Activated CD4-positive, alpha-beta T cell treated with anti-CD3 and anti-CD28 coated beads, Interleukin-2, amount 50 U/mL, for 1 hour (primary cell): ENCODE data around the gene EEPD1.

Experiments
- DNase-seq: peaks from one replicate; pipeline ENCODE4 v3.0.0-alpha.2; 2020

Gene EEPD1

GRCh38 chr7:36349626-36350025 lies 196.6 kb downstream of the EEPD1 start:
- DNase-seq: no peak
